ENCODE measurements around the gene SNRNP25. TPM values are rescaled to one million over a fixed set of nuclear protein-coding genes. Genes with fewer than 3 reads are reported as not detected.

The SNRNP25 gene
- total and polyA plus RNA-seq, 5 donors from 2014 or later = 9.4 to 29.1 (median 19.3) TPM

- H3K9me3 Mint-ChIP-seq = no peaks in the 10 kb centered on the region
- no peak for ATAC-seq (ENCODE audit: low read depth in 2 of 2)
- peaks cover 0 to 23% (median 17%) of the 10 kb centered on the region in 4 donors for H3K4me1 Mint-ChIP-seq
- no peak overlapping the region for H3K27ac ChIP-seq (ENCODE audit: insufficient read depth, low read length, poor library complexity, severe bottlenecking)
- peaks cover 17% of the 10 kb centered on the region for H3K4me1 ChIP-seq (ENCODE audit: control insufficient read depth, insufficient read depth, low read length, poor library complexity, severe bottlenecking)
- H3K36me3 Mint-ChIP-seq = peaks cover 16% of the 10 kb centered on the region
- H3K27me3 ChIP-seq (ENCODE audit: control insufficient read depth, insufficient read depth, low read length) = no peaks in the 10 kb centered on the region
- peak overlapping the region in 2 of 3 donors; percentile 15 to 63 for H3K27ac Mint-ChIP-seq
- H3K9me3 ChIP-seq (ENCODE audit: control insufficient read depth in 2 of 2, low read length in 2 of 2) = no peaks in the 10 kb centered on the region
- H3K4me3 Mint-ChIP-seq = no peak overlapping the region
- H3K27me3 Mint-ChIP-seq = no peaks in the 10 kb centered on the region
- peaks cover 16% of the 10 kb centered on the region for H3K36me3 ChIP-seq (ENCODE audit: control insufficient read depth, insufficient read depth, low read length)
- no peak overlapping the region for H3K4me3 ChIP-seq (ENCODE audit: low read depth, low read length)
- DNase-seq = no peak
Measured at GRCh38 chr16:85865-86264, 32.2 kb downstream of the SNRNP25 start.

- no peak overlapping the region for H3K27ac ChIP-seq (ENCODE audit: insufficient read depth, low read length, poor library complexity, severe bottlenecking)
- H3K9me3 Mint-ChIP-seq = no peaks in the 10 kb centered on the region
- no peaks in the 10 kb centered on the region for H3K9me3 ChIP-seq (ENCODE audit: control insufficient read depth in 2 of 2, low read length in 2 of 2)
- H3K27me3 ChIP-seq (ENCODE audit: control insufficient read depth, insufficient read depth, low read length) = no peaks in the 10 kb centered on the region
- H3K4me3 ChIP-seq (ENCODE audit: low read depth, low read length) = no peak overlapping the region
- no peaks in the 10 kb centered on the region for H3K27me3 Mint-ChIP-seq
- ATAC-seq (ENCODE audit: low read depth in 2 of 2) = no peak
- DNase-seq = no peak
- no peak overlapping the region for H3K27ac Mint-ChIP-seq
- H3K4me1 Mint-ChIP-seq = peaks cover 0 to 23% (median 17%) of the 10 kb centered on the region in 4 donors
- peaks cover 16% of the 10 kb centered on the region for H3K36me3 Mint-ChIP-seq
- peaks cover 16% of the 10 kb centered on the region for H3K36me3 ChIP-seq (ENCODE audit: control insufficient read depth, insufficient read depth, low read length)
- peaks cover 17% of the 10 kb centered on the region for H3K4me1 ChIP-seq (ENCODE audit: control insufficient read depth, insufficient read depth, low read length, poor library complexity, severe bottlenecking)
- no peak overlapping the region for H3K4me3 Mint-ChIP-seq
Measured at GRCh38 chr16:86483-86952, 32.9 kb downstream of the SNRNP25 start.

- peaks cover 15% of the 10 kb centered on the region for H3K36me3 Mint-ChIP-seq
- no peaks in the 10 kb centered on the region for H3K9me3 ChIP-seq (ENCODE audit: control insufficient read depth in 2 of 2, low read length in 2 of 2)
- ATAC-seq (ENCODE audit: low read depth in 2 of 2) (no peak), DNase-seq (no peak)
- H3K4me1 ChIP-seq (ENCODE audit: control insufficient read depth, insufficient read depth, low read length, poor library complexity, severe bottlenecking) = peaks cover 15% of the 10 kb centered on the region
- H3K27me3 Mint-ChIP-seq = no peaks in the 10 kb centered on the region
- no peak overlapping the region for H3K4me3 Mint-ChIP-seq
- H3K9me3 Mint-ChIP-seq = no peaks in the 10 kb centered on the region
- peaks cover 0 to 20% (median 13%) of the 10 kb centered on the region in 4 donors for H3K4me1 Mint-ChIP-seq
- H3K36me3 ChIP-seq (ENCODE audit: control insufficient read depth, insufficient read depth, low read length) = peaks cover 16% of the 10 kb centered on the region
- H3K27me3 ChIP-seq (ENCODE audit: control insufficient read depth, insufficient read depth, low read length) = no peaks in the 10 kb centered on the region
- no peak overlapping the region for H3K4me3 ChIP-seq (ENCODE audit: low read depth, low read length)
- H3K27ac Mint-ChIP-seq = no peak overlapping the region
- no peak overlapping the region for H3K27ac ChIP-seq (ENCODE audit: insufficient read depth, low read length, poor library complexity, severe bottlenecking)
Measured at GRCh38 chr16:88613-89012, 35.0 kb downstream of the SNRNP25 start.

GRCh38 chr16:89391-90302 lies 36.0 kb downstream of the SNRNP25 start:
- DNase-seq = no peak
- no peak overlapping the region for H3K27ac ChIP-seq (ENCODE audit: insufficient read depth, low read length, poor library complexity, severe bottlenecking)
- Mint-ChIP-seq H3K9me3 (no peaks in the 10 kb centered on the region), H3K27me3 (no peaks in the 10 kb centered on the region), H3K36me3 (peaks cover 9% of the 10 kb centered on the region), H3K4me1 (peaks cover 0 to 9% (median 5%) of the 10 kb centered on the region in 4 donors), H3K27ac (no peak overlapping the region), H3K4me3 (peak overlapping the region in 1 of 4 donors; percentile 80)
- no peaks in the 10 kb centered on the region for H3K27me3 ChIP-seq (ENCODE audit: control insufficient read depth, insufficient read depth, low read length)
- H3K9me3 ChIP-seq (ENCODE audit: control insufficient read depth in 2 of 2, low read length in 2 of 2) = no peaks in the 10 kb centered on the region
- no peak overlapping the region for H3K4me3 ChIP-seq (ENCODE audit: low read depth, low read length)
- H3K4me1 ChIP-seq (ENCODE audit: control insufficient read depth, insufficient read depth, low read length, poor library complexity, severe bottlenecking) = peaks cover 5% of the 10 kb centered on the region
- ATAC-seq (ENCODE audit: low read depth in 2 of 2) = no peak
- H3K36me3 ChIP-seq (ENCODE audit: control insufficient read depth, insufficient read depth, low read length) = peaks cover 16% of the 10 kb centered on the region

- Histone ChIP-seq H3K27ac (ENCODE audit: insufficient read depth, low read length, poor library complexity, severe bottlenecking) (no peak overlapping the region), H3K36me3 (ENCODE audit: control insufficient read depth, insufficient read depth, low read length) (peaks cover 9% of the 10 kb centered on the region), H3K4me1 (ENCODE audit: control insufficient read depth, insufficient read depth, low read length, poor library complexity, severe bottlenecking) (no peaks in the 10 kb centered on the region), H3K4me3 (ENCODE audit: low read depth, low read length) (no peak overlapping the region), H3K27me3 (ENCODE audit: control insufficient read depth, insufficient read depth, low read length) (no peaks in the 10 kb centered on the region), H3K9me3 (ENCODE audit: control insufficient read depth in 2 of 2, low read length in 2 of 2) (no peaks in the 10 kb centered on the region)
- H3K4me3 Mint-ChIP-seq = no peak overlapping the region
- ATAC-seq (ENCODE audit: low read depth in 2 of 2) = no peak
- peak overlapping the region in 1 of 3 donors; percentile 55 for H3K27ac Mint-ChIP-seq
- peaks cover 3% of the 10 kb centered on the region for H3K36me3 Mint-ChIP-seq
- H3K4me1 Mint-ChIP-seq = peaks cover 0 to 2% (median under 1%) of the 10 kb centered on the region in 4 donors
- no peak for DNase-seq
- H3K27me3 Mint-ChIP-seq = no peaks in the 10 kb centered on the region
- no peaks in the 10 kb centered on the region for H3K9me3 Mint-ChIP-seq
Measured at GRCh38 chr16:91484-91883, 37.9 kb downstream of the SNRNP25 start.

GRCh38 chr16:92431-93339 lies 39.1 kb downstream of the SNRNP25 start:
- no peaks in the 10 kb centered on the region for H3K27me3 ChIP-seq (ENCODE audit: control insufficient read depth, insufficient read depth, low read length)
- H3K27ac ChIP-seq (ENCODE audit: insufficient read depth, low read length, poor library complexity, severe bottlenecking) = no peak overlapping the region
- H3K27me3 Mint-ChIP-seq = no peaks in the 10 kb centered on the region
- no peaks in the 10 kb centered on the region for H3K9me3 Mint-ChIP-seq
- no peak for DNase-seq
- peaks cover 3% of the 10 kb centered on the region for H3K36me3 Mint-ChIP-seq
- H3K9me3 ChIP-seq (ENCODE audit: control insufficient read depth in 2 of 2, low read length in 2 of 2) = no peaks in the 10 kb centered on the region
- ATAC-seq (ENCODE audit: low read depth in 2 of 2) = no peak
- no peak overlapping the region for H3K4me3 Mint-ChIP-seq
- no peak overlapping the region for H3K27ac Mint-ChIP-seq
- no peak overlapping the region for H3K4me3 ChIP-seq (ENCODE audit: low read depth, low read length)
- peaks cover 4% of the 10 kb centered on the region for H3K4me1 ChIP-seq (ENCODE audit: control insufficient read depth, insufficient read depth, low read length, poor library complexity, severe bottlenecking)
- peaks cover 0 to 12% (median 4%) of the 10 kb centered on the region in 4 donors for H3K4me1 Mint-ChIP-seq
- peaks cover 2% of the 10 kb centered on the region for H3K36me3 ChIP-seq (ENCODE audit: control insufficient read depth, insufficient read depth, low read length)

- H3K9me3 Mint-ChIP-seq = no peaks in the 10 kb centered on the region
- Histone ChIP-seq H3K27me3 (ENCODE audit: control insufficient read depth, insufficient read depth, low read length) (no peaks in the 10 kb centered on the region), H3K27ac (ENCODE audit: insufficient read depth, low read length, poor library complexity, severe bottlenecking) (no peak overlapping the region), H3K4me1 (ENCODE audit: control insufficient read depth, insufficient read depth, low read length, poor library complexity, severe bottlenecking) (peaks cover 4% of the 10 kb centered on the region), H3K9me3 (ENCODE audit: control insufficient read depth in 2 of 2, low read length in 2 of 2) (no peaks in the 10 kb centered on the region), H3K36me3 (ENCODE audit: control insufficient read depth, insufficient read depth, low read length) (no peaks in the 10 kb centered on the region), H3K4me3 (ENCODE audit: low read depth, low read length) (no peak overlapping the region)
- H3K27ac Mint-ChIP-seq = peak overlapping the region in 1 of 3 donors; percentile 29
- DNase-seq (no peak), ATAC-seq (ENCODE audit: low read depth in 2 of 2) (no peak)
- H3K27me3 Mint-ChIP-seq = no peaks in the 10 kb centered on the region
- peaks cover 6% of the 10 kb centered on the region for H3K36me3 Mint-ChIP-seq
- H3K4me3 Mint-ChIP-seq = no peak overlapping the region
- H3K4me1 Mint-ChIP-seq = peaks cover 0 to 12% (median 4%) of the 10 kb centered on the region in 4 donors
Measured at GRCh38 chr16:94918-95265, 41.3 kb downstream of the SNRNP25 start.

Data from CD4-positive, CD25-positive, alpha-beta regulatory T cell (primary cell).